ENCODE results near the gene TMEM45B. TPM values are rescaled to one million over a fixed set of nuclear protein-coding genes. Genes with fewer than 3 reads are reported as not detected.
"Not testable (repeated sequence)": the region's sequence is repeated elsewhere in the genome, so short reads cannot be mapped to it uniquely, and the experiment has no call there.

The TMEM45B gene
- total RNA-seq, 2 donors from 2014 or later, result 2.4 to 4.4 TPM

- Mint-ChIP-seq H3K9me3 (no peaks in the 10 kb centered on the region), H3K4me3 (no peak overlapping the region), H3K27ac (no peak overlapping the region), H3K4me1 (peaks cover 7% of the 10 kb centered on the region), H3K27me3 (no peaks in the 10 kb centered on the region), H3K36me3 (ENCODE audit: low read depth) (no peaks in the 10 kb centered on the region)
- ATAC-seq (replicated peaks), result no peak
Observed at GRCh38 chr11:129791515-129791914, 24.1 kb upstream of the TMEM45B start.

GRCh38 chr11:129792663-129793062, 23.0 kb upstream of the TMEM45B start:
- H3K4me3 Mint-ChIP-seq, result no peak overlapping the region

GRCh38 chr11:129795089-129795488, 20.6 kb upstream of the TMEM45B start:
- Mint-ChIP-seq H3K4me3 (no peak overlapping the region), H3K36me3 (ENCODE audit: low read depth) (no peaks in the 10 kb centered on the region), H3K9me3 (peaks cover 9% of the 10 kb centered on the region), H3K27me3 (peaks cover 3% of the 10 kb centered on the region), H3K27ac (no peak overlapping the region), H3K4me1 (peaks cover 15% of the 10 kb centered on the region)
- no peak for ATAC-seq (replicated peaks)

More at GRCh38 chr11:129792663-129793062, 23.0 kb upstream of the TMEM45B start:
- Mint-ChIP-seq H3K36me3 (ENCODE audit: low read depth) (no peaks in the 10 kb centered on the region), H3K27me3 (no peaks in the 10 kb centered on the region), H3K4me1 (peaks cover 7% of the 10 kb centered on the region), H3K27ac (no peak overlapping the region), H3K9me3 (no peaks in the 10 kb centered on the region)
- ATAC-seq (replicated peaks), result no peak

- H3K4me3 Mint-ChIP-seq, result no peak overlapping the region
- peaks cover 17% of the 10 kb centered on the region for H3K4me1 Mint-ChIP-seq
- no peak for ATAC-seq (replicated peaks)
- peaks cover 3% of the 10 kb centered on the region for H3K27me3 Mint-ChIP-seq
- H3K36me3 Mint-ChIP-seq (ENCODE audit: low read depth), result no peaks in the 10 kb centered on the region
- peaks cover 13% of the 10 kb centered on the region for H3K9me3 Mint-ChIP-seq
- no peak overlapping the region for H3K27ac Mint-ChIP-seq
Observed at GRCh38 chr11:129798212-129798611, 17.4 kb upstream of the TMEM45B start.

GRCh38 chr11:129800162-129800561, 15.5 kb upstream of the TMEM45B start:
- not testable (repeated sequence) for H3K27ac Mint-ChIP-seq; H3K36me3 Mint-ChIP-seq (ENCODE audit: low read depth); H3K4me3 Mint-ChIP-seq; H3K27me3 Mint-ChIP-seq; ATAC-seq (replicated peaks)
- H3K4me1 Mint-ChIP-seq, result peaks cover 25% of the 10 kb centered on the region
- H3K9me3 Mint-ChIP-seq, result peaks cover 13% of the 10 kb centered on the region

GRCh38 chr11:129800655-129801054, 15.0 kb upstream of the TMEM45B start:
- Mint-ChIP-seq H3K4me1 (peaks cover 25% of the 10 kb centered on the region), H3K27ac (no peak overlapping the region), H3K36me3 (ENCODE audit: low read depth) (no peaks in the 10 kb centered on the region), H3K9me3 (peaks cover 13% of the 10 kb centered on the region), H3K27me3 (peaks cover 3% of the 10 kb centered on the region), H3K4me3 (no peak overlapping the region)
- no peak for ATAC-seq (replicated peaks)

GRCh38 chr11:129803533-129803932, 12.1 kb upstream of the TMEM45B start:
- Mint-ChIP-seq H3K27me3 (peaks cover 3% of the 10 kb centered on the region), H3K4me1 (peaks cover 29% of the 10 kb centered on the region), H3K9me3 (peaks cover 11% of the 10 kb centered on the region), H3K27ac (peak overlapping the region; percentile 64), H3K36me3 (ENCODE audit: low read depth) (no peaks in the 10 kb centered on the region), H3K4me3 (peak overlapping the region; percentile 47)
- ATAC-seq (replicated peaks), result no peak

GRCh38 chr11:129804012-129804411, 11.6 kb upstream of the TMEM45B start:
- peak overlapping the region; percentile 64 for H3K27ac Mint-ChIP-seq
- H3K36me3 Mint-ChIP-seq (ENCODE audit: low read depth), result no peaks in the 10 kb centered on the region
- peak overlapping the region; percentile 47 for H3K4me3 Mint-ChIP-seq
- no peak for ATAC-seq (replicated peaks)
- peaks cover 26% of the 10 kb centered on the region for H3K4me1 Mint-ChIP-seq
- H3K27me3 Mint-ChIP-seq, result peaks cover under 1% of the 10 kb centered on the region
- H3K9me3 Mint-ChIP-seq, result peaks cover 7% of the 10 kb centered on the region

- not testable (repeated sequence) for H3K27ac Mint-ChIP-seq; H3K36me3 Mint-ChIP-seq (ENCODE audit: low read depth); H3K27me3 Mint-ChIP-seq; H3K4me3 Mint-ChIP-seq; ATAC-seq (replicated peaks); H3K9me3 Mint-ChIP-seq
- peaks cover 18% of the 10 kb centered on the region for H3K4me1 Mint-ChIP-seq
Observed at GRCh38 chr11:129808241-129808640, 7.4 kb upstream of the TMEM45B start.

GRCh38 chr11:129813231-129813791, 2.3 kb upstream of the TMEM45B start:
- peak overlapping the region; percentile 62 for H3K27ac Mint-ChIP-seq

GRCh38 chr11:129814244-129815014, 1.2 kb upstream of the TMEM45B start:
- peak; percentile 76 for ATAC-seq (replicated peaks)
- Mint-ChIP-seq H3K27ac (peak overlapping the region; percentile 62), H3K4me1 (peaks cover 11% of the 10 kb centered on the region), H3K27me3 (no peaks in the 10 kb centered on the region), H3K4me3 (peak overlapping the region; percentile 89), H3K36me3 (ENCODE audit: low read depth) (no peaks in the 10 kb centered on the region), H3K9me3 (no peaks in the 10 kb centered on the region)

More at GRCh38 chr11:129813231-129813791, 2.3 kb upstream of the TMEM45B start:
- Mint-ChIP-seq H3K27me3 (no peaks in the 10 kb centered on the region), H3K4me1 (peaks cover 11% of the 10 kb centered on the region), H3K36me3 (ENCODE audit: low read depth) (no peaks in the 10 kb centered on the region), H3K9me3 (no peaks in the 10 kb centered on the region), H3K4me3 (peak overlapping the region; percentile 89)
- ATAC-seq (replicated peaks), result no peak

GRCh38 chr11:129817534-129818051, 1.9 kb downstream of the TMEM45B start:
- Mint-ChIP-seq H3K36me3 (ENCODE audit: low read depth) (no peaks in the 10 kb centered on the region), H3K4me3 (no peak overlapping the region), H3K4me1 (peaks cover 11% of the 10 kb centered on the region), H3K27me3 (no peaks in the 10 kb centered on the region), H3K9me3 (no peaks in the 10 kb centered on the region), H3K27ac (no peak overlapping the region)
- no peak for ATAC-seq (replicated peaks)

- H3K4me3 Mint-ChIP-seq; H3K27me3 Mint-ChIP-seq; H3K27ac Mint-ChIP-seq; ATAC-seq (replicated peaks); H3K36me3 Mint-ChIP-seq (ENCODE audit: low read depth); H3K9me3 Mint-ChIP-seq: not testable (repeated sequence)
- peaks cover 10% of the 10 kb centered on the region for H3K4me1 Mint-ChIP-seq
Observed at GRCh38 chr11:129818236-129818635, 2.6 kb downstream of the TMEM45B start.

GRCh38 chr11:129819237-129819636, 3.6 kb downstream of the TMEM45B start:
- no peaks in the 10 kb centered on the region for H3K27me3 Mint-ChIP-seq

GRCh38 chr11:129820228-129820627, 4.6 kb downstream of the TMEM45B start:
- H3K27me3 Mint-ChIP-seq; H3K4me3 Mint-ChIP-seq; ATAC-seq (replicated peaks); H3K36me3 Mint-ChIP-seq (ENCODE audit: low read depth); H3K4me1 Mint-ChIP-seq; H3K27ac Mint-ChIP-seq; H3K9me3 Mint-ChIP-seq: not testable (repeated sequence)

More at GRCh38 chr11:129819237-129819636, 3.6 kb downstream of the TMEM45B start:
- Mint-ChIP-seq H3K4me1 (peaks cover under 1% of the 10 kb centered on the region), H3K27ac (no peak overlapping the region), H3K4me3 (no peak overlapping the region), H3K9me3 (no peaks in the 10 kb centered on the region), H3K36me3 (ENCODE audit: low read depth) (no peaks in the 10 kb centered on the region)
- ATAC-seq (replicated peaks), result no peak
